ENCODE measurements around the gene STUB1.

- TF ChIP-seq POLR2A (IDR thresholded peaks at IDR 0.05) (peak; percentile 34), CTCF (IDR thresholded peaks at IDR 0.05) (no peak)
Measured at GRCh38 chr16:648781-649589, 31.2 kb upstream of the STUB1 start, which contains the start of gene WDR90.
